Keratinocyte (primary cell): Measurements from ENCODE around the gene CDHR3. TPM values are rescaled to one million over a fixed set of nuclear protein-coding genes. Genes with fewer than 3 reads are reported as not detected.

ENCODE experiments used
- DNase-seq: peaks from one replicate; pipeline ENCODE4 v3.0.0-alpha.2; 2011; ENCODE audit warnings: low read depth, missing footprints, low spot score
- FAIRE-seq: peaks from 2 replicates; lab custom pipeline; 2011; peaks lifted over from hg19 to GRCh38; lab: Jason Lieb, UNC
- H2AFZ ChIP-seq: 2 replicates; pipeline ENCODE4 v1.6.0; 2012; ENCODE audit warnings: low read length, control low read depth, inconsistent platforms; ENCODE audit not compliant: control insufficient read depth
- H3K27ac ChIP-seq: 2 replicates; pipeline ENCODE4 v1.5.1; 2011; ENCODE audit warnings: low read length; ENCODE audit not compliant: control insufficient read depth, insufficient read depth
- H3K27me3 ChIP-seq: 3 replicates; pipeline ENCODE4 v1.6.0; 2011; ENCODE audit warnings: low read length; ENCODE audit not compliant: control insufficient read depth, insufficient read depth; ENCODE audit errors: extremely low read depth
- H3K36me3 ChIP-seq, 2 experiments: 2 replicates in 1 of 2; 3 replicates in 1 of 2; pipeline ENCODE4 v1.5.1; 2011; ENCODE audit warnings: low read length in 2 of 2, mild to moderate bottlenecking in 1 of 2; ENCODE audit not compliant: control insufficient read depth in 2 of 2, insufficient read depth in 2 of 2; ENCODE audit errors: extremely low read depth in 1 of 2
- H3K4me1 ChIP-seq: 3 replicates; pipeline ENCODE4 v1.5.1; 2011; ENCODE audit warnings: low read length; ENCODE audit not compliant: control insufficient read depth, insufficient read depth; ENCODE audit errors: extremely low read depth
- H3K4me2 ChIP-seq: 3 replicates; pipeline ENCODE4 v1.6.0; 2011; ENCODE audit warnings: low read depth, low read length; ENCODE audit not compliant: control insufficient read depth, insufficient read depth; ENCODE audit errors: extremely low read depth
- H3K4me3 ChIP-seq, 3 experiments: fragments of 200-600 bp in 1 of 3; sonication (generic) in 1 of 3; 2 replicates in 2 of 3; 3 replicates in 1 of 3; pipeline ENCODE4 v1.5.1; 2011 to 2016; ENCODE audit warnings: low read length in 3 of 3, mild to moderate bottlenecking in 3 of 3, control low read depth in 2 of 3, inconsistent platforms in 1 of 3, low read depth in 1 of 3, mixed read lengths in 1 of 3, mixed run types in 1 of 3, moderate library complexity in 1 of 3; ENCODE audit not compliant: control insufficient read depth in 2 of 3, insufficient read depth in 2 of 3; ENCODE audit errors: extremely low read depth in 1 of 3
- H3K79me2 ChIP-seq: 2 replicates; pipeline ENCODE4 v1.6.0; 2012; ENCODE audit warnings: low read length; ENCODE audit not compliant: control insufficient read depth, insufficient read depth
- H3K9ac ChIP-seq: 3 replicates; pipeline ENCODE4 v1.6.0; 2011; ENCODE audit warnings: low read length; ENCODE audit not compliant: control insufficient read depth, insufficient read depth; ENCODE audit errors: extremely low read depth
- H3K9me1 ChIP-seq: 3 replicates; pipeline ENCODE4 v1.6.0; 2011; ENCODE audit warnings: low read length; ENCODE audit not compliant: control insufficient read depth, insufficient read depth; ENCODE audit errors: extremely low read depth
- H3K9me3 ChIP-seq: 2 replicates; pipeline ENCODE4 v1.5.1; 2012; ENCODE audit warnings: low read depth, low read length; ENCODE audit not compliant: control insufficient read depth
- H4K20me1 ChIP-seq: 3 replicates; pipeline ENCODE4 v1.6.0; 2011; ENCODE audit warnings: low read length; ENCODE audit not compliant: control insufficient read depth, insufficient read depth; ENCODE audit errors: extremely low read depth
- EZH2 ChIP-seq: IDR thresholded peaks from one replicate; pipeline ENCODE4 v1.6.1; 2012; ENCODE audit warnings: inconsistent platforms, mild to moderate bottlenecking, low read length, moderate library complexity
- dilution Hi-C: fragments of 300-500 bp; cut with MboI; formaldehyde crosslinking; loops from one replicate; pipeline ENCODE4 v1.7.0; 2020; ENCODE audit warnings: low sequenced_read_pairs; ENCODE audit not compliant: extremely low pct_ligation_motif_present
- polyA plus RNA-seq, 5 experiments: library from polyadenylated mRNA; depleted of rRNA in 3 of 5; stranded (reverse) in 3 of 5; stranded (forward) in 1 of 5; unstranded in 1 of 5; fragments of >200 nt; gene quantifications; 1 replicate in 1 of 5; 2 replicates in 3 of 5; 3 replicates in 1 of 5; pipeline versions ENCODE4 v1.2.1 to v1.2.3, GENCODE V29; 2011 to 2012; ENCODE audit warnings: missing spikeins in 2 of 5, low read depth in 1 of 5, low replicate concordance in 1 of 5
- TF ChIP-seq, protein P1 (sequence below), 3 experiments: IDR thresholded peaks in 1 of 3; conservative IDR thresholded peaks in 1 of 3; optimal IDR thresholded peaks in 1 of 3; 2 replicates in 2 of 3; 3 replicates in 1 of 3; pipeline versions ENCODE3 to v1.5.1; 2011; ENCODE audit warnings: low read length in 3 of 3, mild to moderate bottlenecking in 3 of 3, moderate library complexity in 2 of 3, control low read depth in 1 of 3, inconsistent platforms in 1 of 3; ENCODE audit not compliant: insufficient read depth in 2 of 3; ENCODE audit errors: extremely low read depth in 1 of 3

Gene CDHR3
- polyA plus RNA-seq, 1 donor (not counting 4 experiments of a cell fraction or from before 2014, with no cell fraction given): 1.2 TPM

DNA sequence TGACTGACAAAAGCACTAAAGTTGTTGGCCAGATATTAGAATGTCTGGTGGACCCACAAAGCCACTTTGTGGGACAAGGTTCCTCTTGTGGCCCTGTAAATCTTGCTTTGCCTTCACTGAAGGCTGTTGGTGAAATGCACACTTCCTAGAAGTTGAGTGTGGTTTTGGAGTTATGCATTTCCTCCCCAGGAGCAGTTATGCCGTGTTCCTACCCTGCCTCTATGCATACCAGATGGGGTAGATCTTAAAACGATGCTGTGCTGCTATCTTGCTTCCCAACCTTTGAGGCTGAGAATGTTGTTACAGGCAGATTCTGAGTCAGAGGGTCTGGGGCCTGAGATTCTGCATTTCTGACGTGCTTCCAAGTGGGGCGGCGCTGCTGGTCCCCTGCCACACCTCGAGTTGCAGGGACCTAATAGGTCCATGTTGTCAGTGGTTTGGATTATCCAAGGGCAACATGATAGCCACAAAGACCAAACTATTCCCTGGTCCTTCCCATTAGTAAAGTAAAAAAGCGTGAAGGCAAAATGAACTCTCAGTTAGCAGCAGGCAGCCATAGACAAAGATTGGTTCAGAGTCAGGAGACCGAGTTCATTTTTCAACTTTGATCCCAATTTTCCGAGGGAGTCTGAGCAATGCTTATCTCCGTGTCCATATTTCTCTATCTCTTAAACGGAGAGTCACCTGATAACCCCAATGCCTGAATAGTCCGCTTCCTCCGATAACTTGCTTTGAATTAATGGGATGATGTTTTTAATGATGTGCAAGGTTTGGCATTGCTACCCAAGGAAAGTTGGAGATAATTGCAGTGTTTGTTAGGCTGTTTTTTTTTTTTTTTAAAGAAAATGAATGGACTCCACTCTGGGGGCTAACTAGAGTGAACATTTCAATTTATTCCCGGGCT, 55.8 kb downstream of the CDHR3 start:
- Histone ChIP-seq H3K27me3 (no peaks in the 10 kb centered on the region), H3K9me3 (no peaks in the 10 kb centered on the region), H3K4me1 (no peaks in the 10 kb centered on the region), H3K36me3 (no peaks in the 10 kb centered on the region), H3K79me2 (no peaks in the 10 kb centered on the region), H3K27ac (no peak overlapping the region), H4K20me1 (no peaks in the 10 kb centered on the region), H3K9ac (no peak overlapping the region), H3K4me3 (no peak overlapping the region), H3K9me1 (no peaks in the 10 kb centered on the region), H2AFZ (no peak overlapping the region), H3K4me2 (no peak overlapping the region)
- dilution Hi-C loops: no loop called here
- TF ChIP-seq, protein P1, sequence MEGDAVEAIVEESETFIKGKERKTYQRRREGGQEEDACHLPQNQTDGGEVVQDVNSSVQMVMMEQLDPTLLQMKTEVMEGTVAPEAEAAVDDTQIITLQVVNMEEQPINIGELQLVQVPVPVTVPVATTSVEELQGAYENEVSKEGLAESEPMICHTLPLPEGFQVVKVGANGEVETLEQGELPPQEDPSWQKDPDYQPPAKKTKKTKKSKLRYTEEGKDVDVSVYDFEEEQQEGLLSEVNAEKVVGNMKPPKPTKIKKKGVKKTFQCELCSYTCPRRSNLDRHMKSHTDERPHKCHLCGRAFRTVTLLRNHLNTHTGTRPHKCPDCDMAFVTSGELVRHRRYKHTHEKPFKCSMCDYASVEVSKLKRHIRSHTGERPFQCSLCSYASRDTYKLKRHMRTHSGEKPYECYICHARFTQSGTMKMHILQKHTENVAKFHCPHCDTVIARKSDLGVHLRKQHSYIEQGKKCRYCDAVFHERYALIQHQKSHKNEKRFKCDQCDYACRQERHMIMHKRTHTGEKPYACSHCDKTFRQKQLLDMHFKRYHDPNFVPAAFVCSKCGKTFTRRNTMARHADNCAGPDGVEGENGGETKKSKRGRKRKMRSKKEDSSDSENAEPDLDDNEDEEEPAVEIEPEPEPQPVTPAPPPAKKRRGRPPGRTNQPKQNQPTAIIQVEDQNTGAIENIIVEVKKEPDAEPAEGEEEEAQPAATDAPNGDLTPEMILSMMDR (optimal IDR thresholded peaks at IDR 0.05 in 1 of 3, IDR thresholded peaks at IDR 0.05 in 1 of 3, conservative IDR thresholded peaks at IDR 0.05 in 1 of 3; ENCODE audit: extremely low read depth in 1 of 3, insufficient read depth in 2 of 3, low read length in 3 of 3): no peak
- no peak for TF ChIP-seq EZH2
- DNase-seq: no peak
- FAIRE-seq: no peak

- H3K4me1 ChIP-seq: no peaks in the 10 kb centered on the region
- H2AFZ ChIP-seq: no peak overlapping the region
- no peaks in the 10 kb centered on the region for H3K9me3 ChIP-seq
- no peaks in the 10 kb centered on the region for H3K36me3 ChIP-seq
- H3K9me1 ChIP-seq: no peaks in the 10 kb centered on the region
- no peak for TF ChIP-seq EZH2
- TF ChIP-seq, protein P1 (optimal IDR thresholded peaks at IDR 0.05 in 1 of 3, IDR thresholded peaks at IDR 0.05 in 1 of 3, conservative IDR thresholded peaks at IDR 0.05 in 1 of 3; ENCODE audit: extremely low read depth in 1 of 3, insufficient read depth in 2 of 3, low read length in 3 of 3): no peak
- H3K27me3 ChIP-seq: no peaks in the 10 kb centered on the region
- H3K4me2 ChIP-seq: no peak overlapping the region
- no peak for DNase-seq
- H3K79me2 ChIP-seq: no peaks in the 10 kb centered on the region
- FAIRE-seq: no peak
- dilution Hi-C loops: no loop called here
- H3K4me3 ChIP-seq: no peak overlapping the region
- no peaks in the 10 kb centered on the region for H4K20me1 ChIP-seq
- H3K27ac ChIP-seq: no peak overlapping the region
- no peak overlapping the region for H3K9ac ChIP-seq
Observed at GRCh38 chr7:106019470-106019820, 56.4 kb downstream of the CDHR3 start.
